Stomach smooth muscle (tissue), 2 donors: ENCODE data around the gene MRPS2.

Experiments used
- H3K27ac ChIP-seq: one replicate; pipeline ENCODE4 v1.7.0; 2013; ENCODE audit warnings: mild to moderate bottlenecking, low read length, inconsistent platforms
- H3K27me3 ChIP-seq, 2 donors: one replicate each; pipeline ENCODE4 v1.7.0; 2013; ENCODE audit warnings: low read length in 2 of 2; ENCODE audit not compliant: insufficient read depth in 2 of 2, control insufficient read depth in 1 of 2
- H3K36me3 ChIP-seq, 2 donors: one replicate each; pipeline ENCODE4 v1.7.0; 2013; ENCODE audit warnings: low read length in 2 of 2; ENCODE audit not compliant: control insufficient read depth in 2 of 2, insufficient read depth in 2 of 2
- H3K4me1 ChIP-seq: one replicate; pipeline ENCODE4 v1.7.0; 2013; ENCODE audit warnings: low read length; ENCODE audit not compliant: control insufficient read depth, insufficient read depth
- H3K4me3 ChIP-seq, 2 donors: one replicate each; pipeline ENCODE4 v1.7.0; 2013; ENCODE audit warnings: low read length in 2 of 2
- H3K9ac ChIP-seq, 2 donors: one replicate each; pipeline ENCODE4 v1.7.0; 2013; ENCODE audit warnings: low read length in 2 of 2, mild to moderate bottlenecking in 1 of 2
- H3K9me3 ChIP-seq, 2 donors: one replicate each; pipeline ENCODE4 v1.7.0; 2013; ENCODE audit warnings: low read length in 2 of 2; ENCODE audit not compliant: control insufficient read depth in 2 of 2
- donor health status: healthy.
- donor health status: Pancreatic carcinoma.

Gene MRPS2

DNA sequence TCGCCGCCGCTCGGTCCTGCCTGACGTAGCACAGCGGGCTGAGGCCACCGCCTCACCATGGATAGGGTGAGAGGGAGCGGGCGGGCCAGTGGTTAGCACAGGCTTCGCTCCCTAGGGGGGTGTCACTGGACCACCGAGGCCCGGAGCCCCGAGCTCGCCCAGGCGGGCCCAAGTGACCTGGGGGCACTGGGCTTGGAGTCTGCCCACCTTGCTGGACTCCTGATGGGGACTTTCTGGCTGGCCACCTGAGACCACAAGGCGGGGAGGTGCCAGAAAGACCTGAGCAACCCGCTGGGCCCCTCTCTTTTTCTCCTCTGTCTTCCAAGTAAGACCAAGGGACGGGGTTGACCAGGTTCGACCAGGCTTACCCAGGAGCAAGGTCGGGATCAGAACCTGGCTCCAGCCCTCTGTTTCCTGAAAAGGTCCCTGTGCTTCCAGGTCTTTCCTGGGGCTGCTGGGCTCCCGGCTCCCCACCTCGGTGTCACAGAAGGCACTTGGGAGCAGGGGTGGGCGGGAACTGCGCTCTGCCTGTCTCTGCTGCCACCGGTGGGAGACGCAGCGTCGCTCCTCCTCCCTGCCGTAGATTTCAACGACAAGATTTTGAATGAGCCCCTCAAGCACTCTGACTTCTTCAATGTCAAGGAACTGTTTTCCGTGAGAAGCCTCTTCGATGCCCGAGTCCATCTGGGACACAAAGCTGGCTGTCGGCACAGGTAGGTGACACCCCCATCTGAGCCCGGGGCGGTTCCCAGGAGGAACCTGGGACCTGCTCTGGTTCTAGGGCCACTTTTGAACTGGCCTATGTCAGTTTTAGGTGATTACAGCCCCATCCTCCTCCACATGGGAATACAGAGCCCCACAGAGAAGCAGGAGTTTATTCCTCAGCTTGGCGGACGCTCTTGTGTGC, 1.0 kb downstream of the MRPS2 start:
- Histone ChIP-seq H3K9ac (peak overlapping the region; percentile 73 to 84), H3K27me3 (no peaks in the 10 kb centered on the region)

GRCh38 chr9:135502168-135502872, 1.8 kb downstream of the MRPS2 start:
- Histone ChIP-seq H3K9ac (no peak overlapping the region), H3K36me3 (peaks cover 8 to 25% of the 10 kb centered on the region in 2 donors), H3K9me3 (no peaks in the 10 kb centered on the region), H3K27ac (no peak overlapping the region), H3K4me3 (peak overlapping the region in 1 of 2 donors; percentile 88), H3K27me3 (no peaks in the 10 kb centered on the region), H3K4me1 (peaks cover 27% of the 10 kb centered on the region)

More for the DNA sequence above, 1.0 kb downstream of the MRPS2 start:
- no peak overlapping the region for H3K27ac ChIP-seq
- H3K36me3 ChIP-seq: peaks cover 8 to 25% of the 10 kb centered on the region in 2 donors
- no peaks in the 10 kb centered on the region for H3K9me3 ChIP-seq
- peak overlapping the region; percentile 86 to 88 for H3K4me3 ChIP-seq
- H3K4me1 ChIP-seq: peaks cover 27% of the 10 kb centered on the region

DNA sequence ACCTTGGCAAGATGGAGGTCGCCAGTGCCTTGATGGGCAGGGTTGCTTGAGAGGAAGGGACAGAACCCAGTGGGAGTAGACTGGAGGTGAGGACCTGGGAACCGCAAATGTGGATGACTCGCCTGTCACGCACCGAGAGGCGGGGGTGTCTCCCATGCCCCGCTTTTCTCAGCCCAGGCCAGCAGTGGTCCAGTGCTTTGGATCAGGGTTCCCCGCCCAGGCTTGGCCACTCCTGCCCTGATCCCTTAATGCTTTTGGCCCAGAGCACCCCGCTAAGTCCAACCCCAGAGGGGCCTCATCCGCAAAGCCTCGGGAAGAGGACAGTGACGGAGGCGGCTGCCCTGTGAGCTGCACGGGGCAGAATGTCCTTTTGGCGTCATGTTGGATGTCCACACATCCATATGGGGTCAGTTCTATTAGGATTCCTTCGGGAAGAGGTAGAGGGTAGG, 2.4 kb downstream of the MRPS2 start:
- H3K4me3 ChIP-seq: no peak overlapping the region
- H3K36me3 ChIP-seq: peaks cover 8 to 25% of the 10 kb centered on the region in 2 donors
- H3K27me3 ChIP-seq: no peaks in the 10 kb centered on the region
- H3K9me3 ChIP-seq: no peaks in the 10 kb centered on the region
- peaks cover 27% of the 10 kb centered on the region for H3K4me1 ChIP-seq
- no peak overlapping the region for H3K9ac ChIP-seq
- H3K27ac ChIP-seq: no peak overlapping the region

GRCh38 chr9:135503371-135504261, 3.1 kb downstream of the MRPS2 start:
- no peak overlapping the region for H3K9ac ChIP-seq
- H3K4me3 ChIP-seq: no peak overlapping the region
- H3K36me3 ChIP-seq: peaks cover 8 to 25% of the 10 kb centered on the region in 2 donors
- H3K4me1 ChIP-seq: peaks cover 27% of the 10 kb centered on the region
- no peak overlapping the region for H3K27ac ChIP-seq
- H3K9me3 ChIP-seq: no peaks in the 10 kb centered on the region
- H3K27me3 ChIP-seq: peaks cover 0 to 2% of the 10 kb centered on the region in 2 donors

DNA sequence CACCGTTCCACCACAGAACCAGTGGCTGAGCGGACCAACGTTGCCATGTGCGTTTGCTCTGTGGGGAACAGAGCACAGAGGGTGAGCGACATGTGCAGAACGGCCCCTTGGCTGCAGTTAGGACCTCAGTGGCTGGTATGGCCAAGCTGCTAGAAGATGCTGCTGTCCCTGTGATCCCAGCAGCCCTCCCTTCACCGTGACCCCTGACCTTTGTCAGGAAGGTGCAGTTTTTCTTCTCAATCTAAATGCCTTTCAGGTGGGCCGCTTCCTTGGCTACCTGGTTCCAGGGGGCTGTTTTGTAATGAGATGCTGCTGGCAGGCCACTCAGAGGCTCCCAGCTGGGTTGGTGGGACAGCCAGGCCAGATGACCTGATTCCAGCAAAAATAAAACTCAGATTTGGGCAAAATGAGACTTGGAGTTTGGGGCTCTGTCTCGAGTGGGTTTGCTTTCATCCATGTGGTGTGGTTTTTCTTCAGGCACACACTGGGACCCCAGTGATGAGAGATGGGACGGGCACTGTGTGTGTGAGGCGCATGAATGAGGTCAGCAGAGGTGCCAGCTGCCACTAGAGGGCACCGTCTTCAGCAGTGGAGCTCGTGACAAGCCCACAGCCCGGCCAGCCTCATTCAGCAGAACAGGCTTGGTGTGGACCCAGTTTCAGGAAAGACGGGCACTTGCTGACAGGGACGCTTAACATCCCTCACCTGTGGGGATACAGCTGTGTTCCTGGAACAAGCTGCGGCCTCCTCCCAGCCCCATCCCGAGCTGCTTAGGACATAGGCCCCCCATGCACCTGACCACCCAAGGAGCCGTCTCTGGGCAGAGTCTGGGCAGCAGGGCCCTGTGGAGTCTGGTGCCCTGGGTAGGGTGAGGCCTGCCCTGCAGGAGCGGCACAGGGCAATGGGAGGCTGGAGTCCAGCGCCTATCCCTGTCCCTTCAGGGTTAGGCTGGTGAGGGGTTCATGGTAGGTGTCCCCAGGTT, 4.1 kb downstream of the MRPS2 start:
- peaks cover 22% of the 10 kb centered on the region for H3K4me1 ChIP-seq
- no peak overlapping the region for H3K27ac ChIP-seq
- H3K27me3 ChIP-seq: peaks cover 0 to 2% of the 10 kb centered on the region in 2 donors
- no peaks in the 10 kb centered on the region for H3K9me3 ChIP-seq
- no peak overlapping the region for H3K4me3 ChIP-seq
- H3K9ac ChIP-seq: no peak overlapping the region
- H3K36me3 ChIP-seq: peaks cover 8 to 25% of the 10 kb centered on the region in 2 donors

- H3K4me1 ChIP-seq: peaks cover 15% of the 10 kb centered on the region
- no peak overlapping the region for H3K4me3 ChIP-seq
- peaks cover 0 to 2% of the 10 kb centered on the region in 2 donors for H3K27me3 ChIP-seq
- H3K36me3 ChIP-seq: peaks cover 8 to 25% of the 10 kb centered on the region in 2 donors
- H3K27ac ChIP-seq: no peak overlapping the region
- H3K9me3 ChIP-seq: no peaks in the 10 kb centered on the region
- no peak overlapping the region for H3K9ac ChIP-seq
Measured at GRCh38 chr9:135505406-135506187, 5.1 kb downstream of the MRPS2 start.

DNA sequence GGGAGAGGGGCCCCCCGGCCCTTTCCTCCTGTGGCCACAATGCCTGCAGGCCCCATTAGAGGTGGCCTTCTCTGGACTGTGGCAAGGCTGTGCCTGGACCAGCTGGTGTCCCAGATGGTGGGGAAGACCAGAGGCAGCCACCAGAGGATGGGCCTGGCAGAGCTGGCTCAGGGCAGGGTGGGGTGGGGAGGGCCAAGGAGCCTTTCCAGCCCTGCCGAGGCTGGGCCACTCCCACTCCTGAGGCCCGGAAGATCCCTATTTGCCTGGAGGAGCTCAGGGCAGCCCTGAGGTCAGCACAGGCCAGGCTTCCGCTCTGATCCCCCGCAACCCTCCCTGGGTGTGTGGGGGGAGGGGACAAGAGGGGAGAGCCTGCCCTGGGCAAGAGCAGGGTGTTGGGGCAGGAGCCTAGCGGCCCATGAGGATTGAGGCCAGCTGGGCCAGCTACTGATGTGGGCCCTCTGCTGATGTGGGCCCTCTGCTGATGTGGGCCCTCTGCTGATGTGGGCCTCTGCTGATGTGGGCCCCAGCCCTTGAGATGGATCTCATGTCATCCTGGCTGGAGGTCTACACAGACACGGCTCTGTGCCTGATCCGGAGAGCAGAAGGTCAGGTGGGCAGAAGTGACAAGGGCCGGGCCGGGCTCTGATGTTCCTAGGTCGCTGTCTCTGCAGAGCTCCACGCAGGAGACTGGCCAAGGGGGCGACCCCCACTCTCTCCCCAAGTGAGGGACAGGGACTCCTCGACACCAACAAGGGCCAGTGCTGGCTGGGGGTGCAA, 6.0 kb downstream of the MRPS2 start:
- H3K27ac ChIP-seq: no peak overlapping the region
- peaks cover 0 to 2% of the 10 kb centered on the region in 2 donors for H3K27me3 ChIP-seq
- H3K9ac ChIP-seq: no peak overlapping the region
- peaks cover 9% of the 10 kb centered on the region for H3K4me1 ChIP-seq
- no peak overlapping the region for H3K4me3 ChIP-seq
- H3K9me3 ChIP-seq: no peaks in the 10 kb centered on the region
- H3K36me3 ChIP-seq: peaks cover 8 to 25% of the 10 kb centered on the region in 2 donors

GRCh38 chr9:135507104-135508035, 6.9 kb downstream of the MRPS2 start:
- no peaks in the 10 kb centered on the region for H3K9me3 ChIP-seq
- no peak overlapping the region for H3K9ac ChIP-seq
- H3K27ac ChIP-seq: no peak overlapping the region
- H3K4me3 ChIP-seq: no peak overlapping the region
- peaks cover under 1% of the 10 kb centered on the region for H3K4me1 ChIP-seq
- peaks cover 0 to 2% of the 10 kb centered on the region in 2 donors for H3K27me3 ChIP-seq
- peaks cover 8 to 22% of the 10 kb centered on the region in 2 donors for H3K36me3 ChIP-seq
